Smooth muscle cell (in vitro differentiated cells): ENCODE results near the gene COQ6. TPM values are rescaled to one million over a fixed set of nuclear protein-coding genes. Genes with fewer than 3 reads are reported as not detected.
"Not testable (repeated sequence)": the region's sequence is repeated elsewhere in the genome, so short reads cannot be mapped to it uniquely, and the experiment has no call there.

Experiments
- DNase-seq: peaks from one replicate; lab custom pipeline; 2025; ENCODE audit not compliant: unreplicated experiment; lab: John Stamatoyannopoulos, UW
- H2AFZ ChIP-seq: fragments of 200-600 bp; sonication (generic); 2 replicates; pipeline ENCODE4 v1.6.0; 2016; ENCODE audit warnings: antibody characterized with exemption, low read depth, mild to moderate bottlenecking
- H3F3A ChIP-seq: fragments of 200-600 bp; sonication (generic); 2 replicates; pipeline ENCODE4 v1.6.0; 2017; ENCODE audit warnings: antibody characterized with exemption, low read depth
- H3K27ac ChIP-seq: fragments of 200-600 bp; sonication (generic); 2 replicates; pipeline ENCODE4 v1.5.1; 2016; ENCODE audit warnings: low read depth, mild to moderate bottlenecking
- H3K27me3 ChIP-seq: fragments of 200-600 bp; sonication (generic); 2 replicates; pipeline ENCODE4 v1.6.1; 2016; ENCODE audit warnings: low read depth, mild to moderate bottlenecking
- H3K36me3 ChIP-seq: fragments of 200-600 bp; sonication (generic); 2 replicates; pipeline ENCODE4 v1.5.1; 2016; ENCODE audit warnings: low read depth
- H3K4me1 ChIP-seq: fragments of 200-600 bp; sonication (generic); 2 replicates; pipeline ENCODE4 v1.5.1; 2016; ENCODE audit warnings: low read depth
- H3K4me2 ChIP-seq: fragments of 200-600 bp; sonication (generic); 2 replicates; pipeline ENCODE4 v1.6.0; 2016; ENCODE audit warnings: mild to moderate bottlenecking
- H3K4me3 ChIP-seq: fragments of 200-600 bp; sonication (generic); 2 replicates; pipeline ENCODE4 v1.5.1; 2016; ENCODE audit warnings: mild to moderate bottlenecking
- H3K79me2 ChIP-seq: fragments of 200-600 bp; sonication (generic); 2 replicates; pipeline ENCODE4 v1.6.0; 2016; ENCODE audit warnings: low read depth, mild to moderate bottlenecking
- H3K9ac ChIP-seq: fragments of 200-600 bp; sonication (generic); 2 replicates; pipeline ENCODE4 v1.6.0; 2016; ENCODE audit warnings: low read depth
- H3K9me3 ChIP-seq: fragments of 200-600 bp; sonication (generic); replicated peaks from 2 replicates; pipeline ENCODE4 v1.5.1; 2016; ENCODE audit warnings: low read depth
- H4K20me1 ChIP-seq: fragments of 200-600 bp; sonication (generic); 2 replicates; pipeline ENCODE4 v1.6.0; 2016; ENCODE audit warnings: low read depth
- CTCF ChIP-seq: fragments of 200-600 bp; sonication (generic); IDR thresholded peaks from 2 replicates; pipeline ENCODE4 v1.5.1; 2017; ENCODE audit warnings: borderline replicate concordance, mild to moderate bottlenecking, antibody characterized with exemption; ENCODE audit not compliant: insufficient read depth, poor library complexity, severe bottlenecking
- WGBS: methylation state at CpG from one replicate; pipeline ENCODE4 v1.1.7; 2016; ENCODE audit warnings: low lambda C conversion rate; 5-methylcytosine and 5-hydroxymethylcytosine counted together
- polyA plus RNA-seq: library from polyadenylated mRNA; unstranded; fragments of >200 nt; fragmentation: Nextera tagmentation; extraction: Ambion mirVana; gene quantifications from 2 replicates; pipeline ENCODE4 v1.2.1, GENCODE V29; 2016
- total RNA-seq: library from RNA; depleted of rRNA; stranded (reverse); fragments of >200 nt; gene quantifications from 2 replicates; pipeline ENCODE4 v1.2.3, GENCODE V29; 2014

The COQ6 gene
- total and polyA plus RNA-seq, 2 experiments from 2014 or later, result 16.8 to 18.2 TPM

GRCh38 chr14:73988065-73988464 lies 38.0 kb downstream of the COQ6 start:
- Histone ChIP-seq H3K27me3 (no peaks in the 10 kb centered on the region), H2AFZ (no peak overlapping the region), H3K36me3 (no peaks in the 10 kb centered on the region), H3K9me3 (no peaks in the 10 kb centered on the region), H3K4me3 (no peak overlapping the region), H3K27ac (no peak overlapping the region), H3K4me2 (no peak overlapping the region), H4K20me1 (no peaks in the 10 kb centered on the region), H3K4me1 (no peaks in the 10 kb centered on the region), H3F3A (no peaks in the 10 kb centered on the region), H3K79me2 (no peaks in the 10 kb centered on the region), H3K9ac (no peak overlapping the region)
- WGBS, result 93% methylated on average over 3 of the region's 3 CpGs
- no peak for TF ChIP-seq CTCF
- DNase-seq, result no peak

GRCh38 chr14:73988656-73989055 lies 38.6 kb downstream of the COQ6 start:
- H3K9ac ChIP-seq, H4K20me1 ChIP-seq, H3K36me3 ChIP-seq, H3K79me2 ChIP-seq, H3K27ac ChIP-seq, H3K27me3 ChIP-seq, H3K4me1 ChIP-seq, H3K4me2 ChIP-seq, H3F3A ChIP-seq, DNase-seq, H3K4me3 ChIP-seq, H2AFZ ChIP-seq, H3K9me3 ChIP-seq: not testable (repeated sequence)
- WGBS, result 93% methylated on average over 7 of the region's 7 CpGs

GRCh38 chr14:73991092-73991491 lies 41.0 kb downstream of the COQ6 start:
- 87% methylated on average over 4 of the region's 4 CpGs for WGBS
- no peak overlapping the region for H3K4me2 ChIP-seq
- no peak for TF ChIP-seq CTCF

GRCh38 chr14:73994926-73995325 lies 44.8 kb downstream of the COQ6 start:
- not testable (repeated sequence) for H3K27ac ChIP-seq, H3F3A ChIP-seq, H3K36me3 ChIP-seq, H3K4me1 ChIP-seq, H4K20me1 ChIP-seq, H3K27me3 ChIP-seq, H3K79me2 ChIP-seq, H3K9me3 ChIP-seq, H3K4me2 ChIP-seq, H2AFZ ChIP-seq, DNase-seq, H3K9ac ChIP-seq
- H3K4me3 ChIP-seq, result peak overlapping the region; percentile 13
- 97% methylated on average over 7 of the region's 7 CpGs for WGBS

More at GRCh38 chr14:73991092-73991491, 41.0 kb downstream of the COQ6 start:
- Histone ChIP-seq H3K4me1 (no peaks in the 10 kb centered on the region), H3K36me3 (no peaks in the 10 kb centered on the region), H3K27ac (no peak overlapping the region), H2AFZ (no peak overlapping the region), H4K20me1 (no peaks in the 10 kb centered on the region), H3K4me3 (no peak overlapping the region), H3F3A (no peaks in the 10 kb centered on the region), H3K27me3 (no peaks in the 10 kb centered on the region), H3K79me2 (no peaks in the 10 kb centered on the region), H3K9me3 (no peaks in the 10 kb centered on the region), H3K9ac (no peak overlapping the region)
- DNase-seq, result no peak

- WGBS, result 95% methylated on average over 8 of the region's 8 CpGs
- no peak overlapping the region for H3K27ac ChIP-seq
- DNase-seq, result no peak
Observed at GRCh38 chr14:73995977-73996378, 45.9 kb downstream of the COQ6 start.

More at GRCh38 chr14:73995977-73996378, 45.9 kb downstream of the COQ6 start:
- H3K9ac ChIP-seq, result no peak overlapping the region
- H3K9me3 ChIP-seq, result no peaks in the 10 kb centered on the region
- H3K79me2 ChIP-seq, result no peaks in the 10 kb centered on the region
- no peaks in the 10 kb centered on the region for H3K27me3 ChIP-seq
- H3K4me1 ChIP-seq, result no peaks in the 10 kb centered on the region
- no peak overlapping the region for H3K4me2 ChIP-seq
- H4K20me1 ChIP-seq, result no peaks in the 10 kb centered on the region
- no peak overlapping the region for H2AFZ ChIP-seq
- peak overlapping the region; percentile 13 for H3K4me3 ChIP-seq
- H3F3A ChIP-seq, result no peaks in the 10 kb centered on the region
- no peak for TF ChIP-seq CTCF
- H3K36me3 ChIP-seq, result no peaks in the 10 kb centered on the region
